ENCODE results near the gene SIK3.

DNA sequence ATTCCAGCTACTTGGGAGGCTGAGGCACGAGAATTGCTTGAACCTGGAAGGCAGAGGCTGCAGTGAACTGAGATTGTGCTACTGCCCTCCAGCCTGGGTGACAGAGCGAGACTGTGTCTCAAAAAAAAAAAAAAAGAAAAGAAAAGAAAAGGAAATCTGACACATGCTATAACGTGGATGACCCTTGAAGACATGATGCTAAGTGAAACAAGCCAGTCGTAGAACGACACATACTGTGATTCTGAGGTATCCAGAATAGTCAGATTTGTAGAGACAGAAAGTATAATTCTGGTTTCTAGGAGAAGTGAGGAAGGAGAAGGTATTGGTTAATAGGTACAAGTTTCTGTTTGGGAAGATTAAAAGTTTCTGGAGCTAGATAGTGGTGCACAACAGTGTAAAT lies 299.9 kb downstream of the SIK3 start:
- TF ChIP-seq, protein P1, sequence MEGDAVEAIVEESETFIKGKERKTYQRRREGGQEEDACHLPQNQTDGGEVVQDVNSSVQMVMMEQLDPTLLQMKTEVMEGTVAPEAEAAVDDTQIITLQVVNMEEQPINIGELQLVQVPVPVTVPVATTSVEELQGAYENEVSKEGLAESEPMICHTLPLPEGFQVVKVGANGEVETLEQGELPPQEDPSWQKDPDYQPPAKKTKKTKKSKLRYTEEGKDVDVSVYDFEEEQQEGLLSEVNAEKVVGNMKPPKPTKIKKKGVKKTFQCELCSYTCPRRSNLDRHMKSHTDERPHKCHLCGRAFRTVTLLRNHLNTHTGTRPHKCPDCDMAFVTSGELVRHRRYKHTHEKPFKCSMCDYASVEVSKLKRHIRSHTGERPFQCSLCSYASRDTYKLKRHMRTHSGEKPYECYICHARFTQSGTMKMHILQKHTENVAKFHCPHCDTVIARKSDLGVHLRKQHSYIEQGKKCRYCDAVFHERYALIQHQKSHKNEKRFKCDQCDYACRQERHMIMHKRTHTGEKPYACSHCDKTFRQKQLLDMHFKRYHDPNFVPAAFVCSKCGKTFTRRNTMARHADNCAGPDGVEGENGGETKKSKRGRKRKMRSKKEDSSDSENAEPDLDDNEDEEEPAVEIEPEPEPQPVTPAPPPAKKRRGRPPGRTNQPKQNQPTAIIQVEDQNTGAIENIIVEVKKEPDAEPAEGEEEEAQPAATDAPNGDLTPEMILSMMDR (IDR thresholded peaks at IDR 0.05; ENCODE audit: low read depth, low read length): no peak
- TF ChIP-seq POLR2A (IDR thresholded peaks at IDR 0.05; ENCODE audit: extremely low read depth, insufficient read length) (no peak), MYC (IDR thresholded peaks at IDR 0.05; ENCODE audit: low read depth, low read length) (no peak)
- TF ChIP-seq, protein P2, sequence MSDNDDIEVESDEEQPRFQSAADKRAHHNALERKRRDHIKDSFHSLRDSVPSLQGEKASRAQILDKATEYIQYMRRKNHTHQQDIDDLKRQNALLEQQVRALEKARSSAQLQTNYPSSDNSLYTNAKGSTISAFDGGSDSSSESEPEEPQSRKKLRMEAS (IDR thresholded peaks at IDR 0.05; ENCODE audit: low read depth, low read length): no peak
